ENCODE results near the gene MAG. TPM values are rescaled to one million over a fixed set of nuclear protein-coding genes. Genes with fewer than 3 reads are reported as not detected.

MAG gene
- total RNA-seq, 1 experiment from 2014 or later: not detected

DNA sequence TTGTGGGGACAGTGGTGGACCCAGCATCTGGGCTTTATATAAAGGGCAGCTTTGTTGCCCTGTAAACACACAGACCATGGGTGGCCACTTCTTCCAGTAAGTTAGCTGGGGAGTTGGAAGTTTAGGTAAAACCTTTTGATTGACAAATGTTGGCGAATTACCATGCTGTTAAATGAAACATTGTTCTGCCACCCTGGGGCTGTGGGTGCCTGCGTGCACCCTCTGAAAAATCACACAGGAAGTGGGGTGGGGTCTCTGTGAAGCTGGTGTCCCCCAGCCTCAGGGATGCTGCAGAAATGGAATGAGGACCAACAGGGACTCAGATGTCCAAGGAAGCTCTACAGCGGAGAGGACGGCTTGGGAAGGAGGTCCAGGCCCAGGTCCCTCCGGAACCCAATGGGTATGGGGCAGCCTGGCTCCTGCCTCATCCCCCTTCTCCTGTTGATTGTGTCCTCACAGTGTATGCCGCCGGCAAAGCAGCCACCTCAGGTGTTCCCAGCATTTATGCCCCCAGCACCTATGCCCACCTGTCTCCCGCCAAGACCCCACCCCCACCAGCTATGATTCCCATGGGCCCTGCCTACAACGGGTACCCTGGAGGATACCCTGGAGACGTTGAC, 26.0 kb upstream of the MAG start:
- no peaks in the 10 kb centered on the region for H3K27me3 Mint-ChIP-seq (ENCODE audit: insufficient read depth, unreplicated experiment)
- H3K4me1 Mint-ChIP-seq (ENCODE audit: insufficient read depth, unreplicated experiment): peaks cover 15% of the 10 kb centered on the region
- peaks cover 66% of the 10 kb centered on the region for H3K36me3 Mint-ChIP-seq (ENCODE audit: insufficient read depth, unreplicated experiment)
- no peaks in the 10 kb centered on the region for H3K9me3 Mint-ChIP-seq (ENCODE audit: unreplicated experiment)
- H3K27ac Mint-ChIP-seq (ENCODE audit: low read depth, unreplicated experiment): peak overlapping the region; percentile 70
- intact Hi-C loops (cut with micrococcal nuclease): loop anchor here (5.0 to 10.0 kb wide), 2 partner anchors 89 to 114 kb away; partner anchors contain the start of genes FFAR3 and FXYD5
- no TSS peak for BruUV-seq (replicated peaks)
- peak overlapping the region; percentile 83 for H3K4me3 Mint-ChIP-seq (ENCODE audit: unreplicated experiment)
- ChIA-PET POLR2A (interaction anchor here (0.6 to 1.5 kb wide), 9 partner anchors 9 to 625 kb away, joined by 3 to 4 read pairs (median 3); partner anchors contain the start of gene COX6B1), CTCF (interaction anchor here (0.5 to 0.9 kb wide), 3 partner anchors 130 to 432 kb away, joined by 3 to 4 read pairs (median 3); no protein-coding TSS in a partner anchor)
- DNase-seq (ENCODE audit: unreplicated experiment): no peak
- TF ChIP-seq, protein P1, sequence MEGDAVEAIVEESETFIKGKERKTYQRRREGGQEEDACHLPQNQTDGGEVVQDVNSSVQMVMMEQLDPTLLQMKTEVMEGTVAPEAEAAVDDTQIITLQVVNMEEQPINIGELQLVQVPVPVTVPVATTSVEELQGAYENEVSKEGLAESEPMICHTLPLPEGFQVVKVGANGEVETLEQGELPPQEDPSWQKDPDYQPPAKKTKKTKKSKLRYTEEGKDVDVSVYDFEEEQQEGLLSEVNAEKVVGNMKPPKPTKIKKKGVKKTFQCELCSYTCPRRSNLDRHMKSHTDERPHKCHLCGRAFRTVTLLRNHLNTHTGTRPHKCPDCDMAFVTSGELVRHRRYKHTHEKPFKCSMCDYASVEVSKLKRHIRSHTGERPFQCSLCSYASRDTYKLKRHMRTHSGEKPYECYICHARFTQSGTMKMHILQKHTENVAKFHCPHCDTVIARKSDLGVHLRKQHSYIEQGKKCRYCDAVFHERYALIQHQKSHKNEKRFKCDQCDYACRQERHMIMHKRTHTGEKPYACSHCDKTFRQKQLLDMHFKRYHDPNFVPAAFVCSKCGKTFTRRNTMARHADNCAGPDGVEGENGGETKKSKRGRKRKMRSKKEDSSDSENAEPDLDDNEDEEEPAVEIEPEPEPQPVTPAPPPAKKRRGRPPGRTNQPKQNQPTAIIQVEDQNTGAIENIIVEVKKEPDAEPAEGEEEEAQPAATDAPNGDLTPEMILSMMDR (IDR thresholded peaks at IDR 0.05; ENCODE audit: unreplicated experiment): no peak

DNA sequence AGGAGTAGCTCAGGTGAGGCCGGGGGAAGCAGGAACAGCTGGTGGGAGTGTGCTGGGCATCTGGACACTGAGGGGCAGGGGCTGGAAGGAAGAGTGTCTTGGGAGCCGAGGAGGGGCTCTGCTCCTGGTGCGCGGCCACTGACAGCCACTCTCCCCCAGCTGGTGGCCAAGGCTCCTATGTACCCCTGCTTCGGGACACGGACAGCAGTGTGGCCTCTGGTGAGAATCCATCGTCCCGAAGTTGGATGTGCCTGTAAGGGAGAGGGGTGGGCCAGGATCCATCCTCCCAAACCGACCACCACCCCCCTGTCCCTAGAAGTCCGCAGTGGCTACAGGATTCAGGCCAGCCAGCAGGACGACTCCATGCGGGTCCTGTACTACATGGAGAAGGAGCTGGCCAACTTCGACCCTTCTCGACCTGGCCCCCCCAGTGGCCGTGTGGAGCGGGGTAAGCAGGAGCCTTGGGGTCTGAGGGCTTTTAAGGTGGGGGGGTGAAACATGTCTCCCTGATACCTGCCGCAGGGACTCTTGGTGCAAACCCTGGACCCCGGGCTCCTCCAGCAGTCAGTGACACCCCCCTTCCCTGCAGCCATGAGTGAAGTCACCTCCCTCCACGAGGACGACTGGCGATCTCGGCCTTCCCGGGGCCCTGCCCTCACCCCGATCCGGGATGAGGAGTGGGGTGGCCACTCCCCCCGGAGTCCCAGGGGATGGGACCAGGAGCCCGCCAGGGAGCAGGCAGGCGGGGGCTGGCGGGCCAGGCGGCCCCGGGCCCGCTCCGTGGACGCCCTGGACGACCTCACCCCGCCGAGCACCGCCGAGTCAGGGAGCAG, 25.2 kb upstream of the MAG start:
- no peaks in the 10 kb centered on the region for H3K9me3 Mint-ChIP-seq (ENCODE audit: unreplicated experiment)
- TF ChIP-seq, protein P1 (IDR thresholded peaks at IDR 0.05; ENCODE audit: unreplicated experiment): no peak
- no TSS peak for BruUV-seq (replicated peaks)
- no peaks in the 10 kb centered on the region for H3K27me3 Mint-ChIP-seq (ENCODE audit: insufficient read depth, unreplicated experiment)
- ChIA-PET POLR2A (interaction anchor here (0.6 to 1.5 kb wide), 8 partner anchors 11 to 625 kb away, joined by 3 to 4 read pairs (median 3); partner anchors contain the start of gene COX6B1), CTCF (interaction anchor here (0.8 to 0.9 kb wide), 2 partner anchors 130 to 228 kb away, joined by 3 to 4 read pairs; no protein-coding TSS in a partner anchor)
- peak overlapping the region; percentile 83 for H3K4me3 Mint-ChIP-seq (ENCODE audit: unreplicated experiment)
- H3K4me1 Mint-ChIP-seq (ENCODE audit: insufficient read depth, unreplicated experiment): peaks cover 15% of the 10 kb centered on the region
- H3K36me3 Mint-ChIP-seq (ENCODE audit: insufficient read depth, unreplicated experiment): peaks cover 68% of the 10 kb centered on the region
- no peak for DNase-seq (ENCODE audit: unreplicated experiment)
- intact Hi-C loops (cut with micrococcal nuclease): loop anchor here (5.0 to 10.0 kb wide), 2 partner anchors 88 to 114 kb away; partner anchors contain the start of genes FFAR3 and FXYD5
- peak overlapping the region; percentile 81 for H3K27ac Mint-ChIP-seq (ENCODE audit: low read depth, unreplicated experiment)

DNA sequence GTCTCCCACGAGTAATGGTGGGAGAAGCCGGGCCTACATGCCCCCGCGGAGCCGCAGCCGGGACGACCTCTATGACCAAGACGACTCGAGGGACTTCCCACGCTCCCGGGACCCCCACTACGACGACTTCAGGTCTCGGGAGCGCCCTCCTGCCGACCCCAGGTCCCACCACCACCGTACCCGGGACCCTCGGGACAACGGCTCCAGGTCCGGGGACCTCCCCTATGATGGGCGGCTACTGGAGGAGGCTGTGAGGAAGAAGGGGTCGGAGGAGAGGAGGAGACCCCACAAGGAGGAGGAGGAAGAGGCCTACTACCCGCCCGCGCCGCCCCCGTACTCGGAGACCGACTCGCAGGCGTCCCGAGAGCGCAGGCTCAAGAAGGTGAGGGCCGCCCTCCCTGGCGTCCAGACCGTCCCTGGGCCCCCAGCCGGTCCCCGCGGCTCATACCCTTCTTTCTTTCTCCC, 24.6 kb upstream of the MAG start:
- intact Hi-C loops (cut with micrococcal nuclease): loop anchor here (5.0 to 10.0 kb wide), 2 partner anchors 87 to 115 kb away; partner anchors contain the start of genes FFAR3 and FXYD5
- Mint-ChIP-seq H3K4me3 (ENCODE audit: unreplicated experiment) (peak overlapping the region; percentile 83), H3K36me3 (ENCODE audit: insufficient read depth, unreplicated experiment) (peaks cover 70% of the 10 kb centered on the region), H3K4me1 (ENCODE audit: insufficient read depth, unreplicated experiment) (peaks cover 15% of the 10 kb centered on the region), H3K9me3 (ENCODE audit: unreplicated experiment) (no peaks in the 10 kb centered on the region), H3K27ac (ENCODE audit: low read depth, unreplicated experiment) (peak overlapping the region; percentile 81), H3K27me3 (ENCODE audit: insufficient read depth, unreplicated experiment) (no peaks in the 10 kb centered on the region)
- CTCF ChIA-PET: interaction anchor here (0.6 kb wide), 2 partner anchors 293 to 297 kb away, joined by 3 to 4 read pairs; no protein-coding TSS in a partner anchor
- no peak for DNase-seq (ENCODE audit: unreplicated experiment)
- POLR2A ChIA-PET: interaction anchor here (0.6 to 1.5 kb wide), 9 partner anchors 11 to 552 kb away, joined by 3 to 4 read pairs (median 4); partner anchors contain the start of genes COX6B1 and FXYD5
- TF ChIP-seq, protein P1 (IDR thresholded peaks at IDR 0.05; ENCODE audit: unreplicated experiment): no peak
- BruUV-seq (replicated peaks): TSS peak; percentile 79

Data from MCF 10A (cell line).